OCI-LY1 (cell line): Measurements from ENCODE around the gene IDE.

ENCODE experiments used
- CTCF ChIP-seq: fragments of 200-600 bp; sonication (generic), shearing (Covaris generic); IDR thresholded peaks from 2 replicates; pipeline ENCODE4 v1.5.1; 2017; ENCODE audit warnings: mild to moderate bottlenecking, antibody characterized with exemption, low read length, moderate library complexity, mixed read lengths
- EZH2 ChIP-seq: fragments of 200-600 bp; sonication (generic), shearing (Covaris generic); IDR thresholded peaks from 2 replicates; pipeline ENCODE4 v1.8.0; 2017; ENCODE audit warnings: borderline replicate concordance, mixed run types, mild to moderate bottlenecking, antibody characterized with exemption, low read length, moderate library complexity, mixed read lengths

- TF ChIP-seq CTCF (no peak), EZH2 (no peak)
Measured at GRCh38 chr10:92486637-92487036, 87.3 kb downstream of the IDE start.
